K562 (cell line): ENCODE measurements around the gene DUSP19. TPM values are rescaled to one million over a fixed set of nuclear protein-coding genes. Genes with fewer than 3 reads are reported as not detected.

Source experiments
- CBX3 ChIP-seq, 2 experiments: IDR thresholded peaks; 1 replicate in 1 of 2; 2 replicates in 1 of 2; pipeline ENCODE4 v1.6.1; 2012; ENCODE audit warnings: inconsistent platforms in 2 of 2, low read length in 2 of 2, borderline replicate concordance in 1 of 2, control low read depth in 1 of 2
- E2F1 ChIP-seq: sonication (generic); formaldehyde crosslinking; IDR thresholded peaks from 2 replicates; pipeline ENCODE4 v1.8.1; 2023; ENCODE audit warnings: mild to moderate bottlenecking, missing genetic modification reagents, moderate library complexity
- E2F8 ChIP-seq: fragments of 450-650 bp; IDR thresholded peaks from 2 replicates; pipeline ENCODE4 v1.7.1; 2018; ENCODE audit warnings: mild to moderate bottlenecking, low read depth; ENCODE audit not compliant: partially characterized antibody
- ERF ChIP-seq: fragments of 450-650 bp; formaldehyde crosslinking; IDR thresholded peaks from 2 replicates; pipeline ENCODE4 v1.4.0; 2020; ENCODE audit warnings: mild to moderate bottlenecking, mixed read lengths
- ETV1 ChIP-seq: fragments of 450-650 bp; conservative IDR thresholded peaks from 2 replicates; pipeline ENCODE4 v1.6.1; 2016; ENCODE audit warnings: missing genetic modification characterization, control low read depth, low read depth, missing compliant biosample characterization
- EWSR1 ChIP-seq: fragments of 450-650 bp; IDR thresholded peaks from 2 replicates; pipeline ENCODE4 v1.6.1; 2018; ENCODE audit warnings: borderline replicate concordance, mild to moderate bottlenecking, low read depth, moderate library complexity; ENCODE audit not compliant: partially characterized antibody
- L3MBTL2 ChIP-seq: fragments of 450-650 bp; IDR thresholded peaks from 2 replicates; pipeline ENCODE4 v1.6.1; 2016; ENCODE audit warnings: mild to moderate bottlenecking, moderate library complexity
- LEF1 ChIP-seq: fragments of 450-650 bp; IDR thresholded peaks from 2 replicates; pipeline ENCODE4 v1.6.1; 2016; ENCODE audit warnings: mild to moderate bottlenecking
- MLLT1 ChIP-seq, 2 experiments: fragments of 450-650 bp; IDR thresholded peaks; 2 replicates each; pipeline ENCODE4 v1.6.1; 2016
- NONO ChIP-seq, 2 experiments: fragments of 200-400 bp in 1 of 2; fragments of 450-650 bp in 1 of 2; formaldehyde crosslinking in 1 of 2; IDR thresholded peaks; 2 replicates each; pipeline ENCODE4 v1.6.1; 2017; ENCODE audit warnings: low read depth in 2 of 2, mild to moderate bottlenecking in 2 of 2, moderate library complexity in 2 of 2, low read length in 1 of 2
- NR2C2 ChIP-seq, 2 experiments: fragments of 200-800 bp in 1 of 2; sonication (Bioruptor generic) in 1 of 2; sonication (generic) in 1 of 2; formaldehyde crosslinking in 1 of 2; IDR thresholded peaks; 2 replicates each; pipeline versions ENCODE4 v1.6.1 to v1.8.0; 2016 to 2022; ENCODE audit warnings: mild to moderate bottlenecking in 1 of 2, missing compliant biosample characterization in 1 of 2, missing genetic modification characterization in 1 of 2, missing genetic modification reagents in 1 of 2
- RB1 ChIP-seq: fragments of 450-650 bp; IDR thresholded peaks from 2 replicates; pipeline ENCODE4 v1.6.1; 2017; ENCODE audit warnings: low read depth, mild to moderate bottlenecking
- ZEB2 ChIP-seq: fragments of 450-650 bp; IDR thresholded peaks from 2 replicates; pipeline ENCODE4 v1.6.1; 2016
- ZNF140 ChIP-seq: fragments of 250-450 bp; sonication (Bioruptor Pico); IDR thresholded peaks from 2 replicates; pipeline ENCODE4 v1.8.0; 2021; ENCODE audit warnings: moderate library complexity, mild to moderate bottlenecking, inconsistent platforms
- polyA plus RNA-seq, 8 experiments: library from polyadenylated mRNA; depleted of rRNA in 4 of 8; stranded (reverse) in 5 of 8; unstranded in 3 of 8; fragments of >200 nt; fragmentation: Nextera tagmentation in 2 of 8; fragmentation: Illumina TruSeq in 1 of 8; extraction: Ambion mirVana in 2 of 8; extraction: Trizol in 1 of 8; gene quantifications; 2 replicates each; pipeline versions ENCODE4 v1.2.1 to v1.2.3, GENCODE V29; 2011 to 2014; ENCODE audit warnings: inconsistent platforms in 1 of 8, missing spikeins in 1 of 8
- total RNA-seq, 7 experiments: library from RNA; depleted of rRNA in 6 of 7; stranded (reverse); fragments of >200 nt in 6 of 7; fragmentation: Illumina TruSeq in 2 of 7; extraction: Trizol in 2 of 7; gene quantifications; 2 replicates each; pipeline versions ENCODE4 v1.2.1 to v1.2.3, GENCODE V29; 2011 to 2021; ENCODE audit warnings: low replicate concordance in 1 of 7

DUSP19 gene
- total and polyA plus RNA-seq, 9 of the 15 experiments (the other 6 are each of a cell fraction or from before 2014, with no cell fraction given): 1.6 to 6.3 (median 3.1) TPM

DNA sequence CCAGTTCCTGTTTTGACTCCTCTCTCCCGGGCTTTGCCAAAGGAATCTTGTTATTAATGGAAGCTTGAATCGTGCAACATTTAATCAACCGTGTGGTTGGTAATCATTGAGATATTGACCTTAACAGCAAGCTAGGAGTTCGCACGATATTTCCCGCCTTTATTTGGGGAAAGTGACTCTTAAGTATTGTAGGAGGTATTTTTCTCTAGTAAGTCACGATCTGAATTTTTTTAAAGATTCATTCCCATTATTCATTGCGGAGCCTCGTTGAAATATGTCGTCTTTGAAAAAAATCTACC is 46.4 kb downstream of the DUSP19 start (continued):
- TF ChIP-seq ETV1 (tag) (peak; percentile 17; the same call in 1 of the 2 replicates), LEF1 (0 out of 2 replicates have a peak, but pooled peaks have one; percentile 15), E2F8 (peak; percentile 83), RB1 (peak; percentile 84; the same call in 1 of the 2 replicates), ZEB2 (0 out of 2 replicates have a peak, but pooled peaks have one; percentile 8), NONO (IDR thresholded peaks at IDR 0.05; ENCODE audit: low read depth in 2 of 2, low read length in 1 of 2) (0 out of 4 replicates have a peak, but pooled peaks of 1 of the 2 experiments have one; percentile 7), MLLT1 (IDR thresholded peaks at IDR 0.05) (0 out of 4 replicates have a peak, but pooled peaks of 1 of the 2 experiments have one; percentile 3), ZNF140 (CRISPR knock-in tag) (no peak), ERF (CRISPR knock-in tag) (0 out of 2 replicates have a peak, but pooled peaks have one; percentile 5), L3MBTL2 (peak; percentile 43; the same call in 1 of the 2 replicates), CBX3 (IDR thresholded peaks at IDR 0.05; ENCODE audit: borderline replicate concordance in 1 of 2, low read length in 2 of 2) (0 out of 3 replicates have a peak, but pooled peaks of 1 of the 2 experiments have one; percentile 6), NR2C2 (CRISPR knock-in tag; IDR thresholded peaks at IDR 0.05) (0 out of 2 replicates have a peak, but pooled peaks have one; percentile 11), NR2C2 (tag; IDR thresholded peaks at IDR 0.05) (no peak), EWSR1 (no peak), E2F1 (CRISPR knock-in tag) (peak; percentile 18; the same call in 1 of the 2 replicates)
